Stomach (tissue), 9 donors: ENCODE data around the gene ALDH1L2. TPM values are rescaled to one million over a fixed set of nuclear protein-coding genes. Genes with fewer than 3 reads are reported as not detected.

Experiments
- DNase-seq, 2 donors: peaks; one replicate each; pipeline versions ENCODE4 v3.0.0 to v3.0.0-alpha.2; 2013 to 2019
- H3K27ac ChIP-seq, 5 donors: fragments of 200-600 bp in 4 of 5; sonication (generic) in 4 of 5; one replicate each; pipeline ENCODE4 v1.5.1; 2013 to 2019; ENCODE audit warnings: mild to moderate bottlenecking in 1 of 5, moderate library complexity in 1 of 5
- H3K27me3 ChIP-seq, 3 donors: fragments of 200-600 bp; sonication (generic); one replicate each; pipeline ENCODE4 v1.5.1; 2017 to 2019; ENCODE audit warnings: mixed run types in 1 of 3
- H3K36me3 ChIP-seq, 4 donors: fragments of 200-600 bp; sonication (generic); 1 replicate in 3 of 4; 2 replicates in 1 of 4; pipeline ENCODE4 v1.5.1; 2016 to 2019
- H3K4me1 ChIP-seq, 4 donors: fragments of 200-600 bp; sonication (generic); one replicate each; pipeline ENCODE4 v1.5.1; 2016 to 2019
- H3K4me3 ChIP-seq, 4 donors: fragments of 200-600 bp; sonication (generic) in 3 of 4; one replicate each; pipeline ENCODE4 v1.5.1; 2016 to 2019; ENCODE audit warnings: mild to moderate bottlenecking in 1 of 4
- H3K9me3 ChIP-seq, 4 donors: fragments of 200-600 bp; sonication (generic); one replicate each; pipeline ENCODE4 v1.5.1; 2016 to 2019
- EP300 ChIP-seq: sonication (generic); formaldehyde crosslinking; IDR thresholded peaks from one replicate; pipeline ENCODE4 v1.6.1; 2017; ENCODE audit warnings: antibody characterized with exemption
- POLR2A ChIP-seq, 4 donors: fragments of 450-650 bp; IDR thresholded peaks; one replicate each; pipeline ENCODE4 v1.6.1; 2016; ENCODE audit warnings: antibody characterized with exemption in 4 of 4, control low read depth in 2 of 4, mild to moderate bottlenecking in 1 of 4, moderate library complexity in 1 of 4
- POLR2AphosphoS5 ChIP-seq, 3 donors: sonication (generic); formaldehyde crosslinking; IDR thresholded peaks; one replicate each; pipeline ENCODE4 v1.6.1; 2016; ENCODE audit warnings: antibody characterized with exemption in 3 of 3
- WGBS, 5 donors: extraction: QIAGEN DNeasy Blood & Tissue Kit in 3 of 5; methylation state at CpG; one replicate each; pipeline versions ENCODE4 v1.1.5 to v1.1.7; 2013 to 2018; 5-methylcytosine and 5-hydroxymethylcytosine counted together
- intact Hi-C: fragments of 100-400 bp; cut with DNase I; formaldehyde crosslinking; loops from one replicate; pipeline ENCODE4 v1.15.1; 2023; ENCODE audit warnings: low total_unique reads
- polyA plus RNA-seq, 3 donors: library from polyadenylated mRNA; stranded (reverse); fragments of 200-250 nt; gene quantifications; one replicate each; pipeline ENCODE4 v1.2.3, GENCODE V29; 2013
- total RNA-seq, 5 donors: library from RNA; depleted of rRNA; stranded (reverse); fragments of >200 nt; gene quantifications; one replicate each; pipeline versions ENCODE4 v1.1.0 to v1.2.3, GENCODE V29; 2014 to 2016
- TF ChIP-seq, protein P1 (sequence below), 7 experiments: fragments of 450-650 bp in 4 of 7; fragments of 200-600 bp in 3 of 7; sonication (generic) in 3 of 7; IDR thresholded peaks; one replicate each; pipeline ENCODE4 v1.5.1; 2016 to 2019; ENCODE audit warnings: antibody characterized with exemption in 7 of 7, control low read depth in 2 of 7, mild to moderate bottlenecking in 1 of 7
- donor health status: healthy with polysubstance abuse.
- donor health status: Bipolar disorder and iron deficiency.
- donor health status: healthy.

Gene ALDH1L2
- total and polyA plus RNA-seq, 8 donors = 0.58 to 8.9 (median 1.7) TPM

DNA sequence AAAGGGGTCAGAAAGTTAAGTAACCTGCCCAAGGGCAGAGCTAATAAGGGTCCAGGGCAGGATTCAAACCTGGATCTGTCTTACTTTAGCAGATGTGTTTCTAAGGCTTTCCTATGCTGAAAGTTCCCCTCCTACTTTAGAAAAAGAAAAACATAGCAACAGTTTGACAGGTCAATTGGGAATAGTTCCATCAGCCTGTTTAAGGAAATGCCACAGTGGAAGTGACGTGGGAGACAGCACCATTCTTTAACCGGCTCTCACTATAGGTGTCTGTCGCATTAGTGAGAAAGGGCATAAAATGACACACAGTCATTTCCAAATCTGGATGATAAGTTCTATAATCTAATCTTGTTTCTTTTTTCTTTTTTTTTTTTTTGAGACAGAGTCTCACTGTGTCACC, 7.3 kb downstream of the ALDH1L2 start:
- WGBS, 5 donors = 87 to 93% (median 90%) methylated on average over 3 of the region's 3 CpGs

DNA sequence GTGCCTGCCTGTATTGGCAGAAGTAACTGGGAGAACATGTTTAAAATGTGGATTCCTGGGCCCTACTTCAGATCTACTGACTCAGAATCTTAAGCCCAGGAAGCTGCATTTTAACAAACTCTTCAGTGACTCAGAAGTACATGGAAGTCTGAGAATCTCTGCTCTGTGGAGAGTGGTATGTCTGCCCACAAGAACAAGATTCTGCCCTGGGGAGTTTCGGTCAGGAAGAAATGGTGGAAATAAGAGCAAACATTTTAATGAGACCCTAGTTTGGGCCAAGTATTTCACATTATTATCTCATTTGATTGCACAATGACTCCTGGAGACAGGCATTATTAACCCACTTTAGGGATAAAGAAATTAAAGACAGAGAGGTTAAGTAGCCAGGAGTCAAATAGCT, 8.2 kb downstream of the ALDH1L2 start:
- TF ChIP-seq POLR2A (IDR thresholded peaks at IDR 0.05) (no peak), POLR2AphosphoS5 (IDR thresholded peaks at IDR 0.05) (no peak), EP300 (no peak)
- TF ChIP-seq, protein P1, sequence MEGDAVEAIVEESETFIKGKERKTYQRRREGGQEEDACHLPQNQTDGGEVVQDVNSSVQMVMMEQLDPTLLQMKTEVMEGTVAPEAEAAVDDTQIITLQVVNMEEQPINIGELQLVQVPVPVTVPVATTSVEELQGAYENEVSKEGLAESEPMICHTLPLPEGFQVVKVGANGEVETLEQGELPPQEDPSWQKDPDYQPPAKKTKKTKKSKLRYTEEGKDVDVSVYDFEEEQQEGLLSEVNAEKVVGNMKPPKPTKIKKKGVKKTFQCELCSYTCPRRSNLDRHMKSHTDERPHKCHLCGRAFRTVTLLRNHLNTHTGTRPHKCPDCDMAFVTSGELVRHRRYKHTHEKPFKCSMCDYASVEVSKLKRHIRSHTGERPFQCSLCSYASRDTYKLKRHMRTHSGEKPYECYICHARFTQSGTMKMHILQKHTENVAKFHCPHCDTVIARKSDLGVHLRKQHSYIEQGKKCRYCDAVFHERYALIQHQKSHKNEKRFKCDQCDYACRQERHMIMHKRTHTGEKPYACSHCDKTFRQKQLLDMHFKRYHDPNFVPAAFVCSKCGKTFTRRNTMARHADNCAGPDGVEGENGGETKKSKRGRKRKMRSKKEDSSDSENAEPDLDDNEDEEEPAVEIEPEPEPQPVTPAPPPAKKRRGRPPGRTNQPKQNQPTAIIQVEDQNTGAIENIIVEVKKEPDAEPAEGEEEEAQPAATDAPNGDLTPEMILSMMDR (IDR thresholded peaks at IDR 0.05) = no peak
- no peak overlapping the region for H3K27ac ChIP-seq
- no peaks in the 10 kb centered on the region for H3K27me3 ChIP-seq
- no peak for DNase-seq
- intact Hi-C loops = no loop called here
- H3K36me3 ChIP-seq = peaks cover 0 to 13% (median 4%) of the 10 kb centered on the region in 4 donors
- no peaks in the 10 kb centered on the region for H3K9me3 ChIP-seq
- no peaks in the 10 kb centered on the region for H3K4me1 ChIP-seq
- H3K4me3 ChIP-seq = no peak overlapping the region
- WGBS, 5 donors = 84 to 93% (median 88%) methylated on average over 1 of the region's 1 CpG

More for the DNA sequence above, 7.3 kb downstream of the ALDH1L2 start:
- no peaks in the 10 kb centered on the region for H3K27me3 ChIP-seq
- peaks cover 0 to 13% (median 4%) of the 10 kb centered on the region in 4 donors for H3K36me3 ChIP-seq
- TF ChIP-seq POLR2A (IDR thresholded peaks at IDR 0.05) = no peak
- DNase-seq = no peak
- H3K4me1 ChIP-seq = no peaks in the 10 kb centered on the region
- no peaks in the 10 kb centered on the region for H3K9me3 ChIP-seq
- intact Hi-C loops = no loop called here
- H3K27ac ChIP-seq = no peak overlapping the region
- H3K4me3 ChIP-seq = no peak overlapping the region

DNA sequence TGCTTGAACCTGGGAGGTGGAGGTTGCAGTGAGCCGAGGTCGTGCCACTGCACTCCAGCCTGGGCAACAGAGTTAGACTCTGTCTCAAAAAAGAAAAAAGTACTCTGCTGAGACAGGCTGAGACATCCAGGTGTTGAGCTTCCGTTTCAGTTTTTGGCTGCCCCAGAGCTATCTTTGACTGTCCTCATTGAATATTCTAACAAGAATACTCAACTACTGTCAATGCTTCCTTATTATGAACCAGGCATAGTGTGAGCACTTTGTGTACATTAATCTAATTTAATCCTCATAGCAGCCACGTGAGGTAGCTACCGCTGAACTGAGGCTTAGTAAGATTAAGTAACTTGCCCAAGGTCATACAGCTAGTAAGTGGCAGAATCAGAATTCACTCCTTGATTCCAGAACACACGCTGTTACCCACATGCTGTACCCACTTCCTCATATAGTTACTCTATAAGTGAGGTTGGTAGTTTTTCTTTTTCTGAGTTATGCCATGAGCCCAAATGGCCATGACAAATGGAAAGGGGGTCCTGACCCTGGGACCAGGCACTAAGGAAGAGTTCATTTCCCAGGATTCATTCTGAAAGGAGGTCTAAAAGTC, 11.3 kb downstream of the ALDH1L2 start:
- no peak overlapping the region for H3K4me3 ChIP-seq
- H3K9me3 ChIP-seq = no peaks in the 10 kb centered on the region
- H3K4me1 ChIP-seq = no peaks in the 10 kb centered on the region
- intact Hi-C loops = no loop called here
- DNase-seq = no peak
- no peak overlapping the region for H3K27ac ChIP-seq
- H3K36me3 ChIP-seq = peaks cover 0 to 27% (median 11%) of the 10 kb centered on the region in 4 donors
- no peaks in the 10 kb centered on the region for H3K27me3 ChIP-seq
- TF ChIP-seq POLR2AphosphoS5 (IDR thresholded peaks at IDR 0.05) = no peak
- no peak for TF ChIP-seq POLR2A (IDR thresholded peaks at IDR 0.05)
- no peak for TF ChIP-seq EP300
- TF ChIP-seq, protein P1 (IDR thresholded peaks at IDR 0.05) = no peak
- 81 to 94% (median 88%) methylated on average over 4 to 6 of the region's 6 CpGs for WGBS, 5 donors

DNA sequence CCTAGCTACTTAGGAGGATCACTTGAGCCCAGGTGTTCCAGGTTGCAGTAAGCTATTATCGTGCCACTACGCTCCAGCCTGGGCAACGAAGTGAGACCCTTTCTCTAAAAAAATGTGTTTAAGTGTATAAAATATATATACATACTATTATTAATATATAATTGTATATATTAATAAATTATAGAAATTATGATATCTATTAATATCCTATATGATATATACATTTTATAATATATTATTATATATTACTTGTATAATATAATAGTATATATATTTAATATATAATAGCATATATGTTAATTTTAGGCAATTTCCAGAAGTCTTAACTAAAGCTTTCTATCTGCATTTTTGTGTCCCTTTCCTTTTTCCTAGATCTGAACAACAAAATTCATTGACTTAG, 12.3 kb downstream of the ALDH1L2 start:
- 93 to 98% (median 97%) methylated on average over 3 of the region's 3 CpGs for WGBS, 5 donors
- intact Hi-C loops = no loop called here
- Histone ChIP-seq H3K9me3 (no peaks in the 10 kb centered on the region), H3K36me3 (peaks cover 0 to 32% (median 13%) of the 10 kb centered on the region in 4 donors), H3K4me1 (no peaks in the 10 kb centered on the region), H3K27me3 (no peaks in the 10 kb centered on the region), H3K4me3 (no peak overlapping the region), H3K27ac (no peak overlapping the region)
- no peak for DNase-seq
- TF ChIP-seq, protein P1 (IDR thresholded peaks at IDR 0.05) = no peak
- TF ChIP-seq POLR2A (IDR thresholded peaks at IDR 0.05) (no peak), POLR2AphosphoS5 (IDR thresholded peaks at IDR 0.05) (no peak), EP300 (no peak)
